DMS79 (cell line): Measurements from ENCODE around the gene ZNF784.

Source experiments
- DNase-seq: peaks from one replicate; lab custom pipeline; 2025; lab: John Stamatoyannopoulos, UW

ZNF784 gene

GRCh38 chr19:55602104-55603001 is 22.0 kb downstream of the ZNF784 start:
- no peak for DNase-seq

- no peak for DNase-seq
These were observed 23.3 kb downstream of the ZNF784 start for GRCh38 chr19:55601084-55601483.

- DNase-seq, result no peak
These were observed 23.7 kb downstream of the ZNF784 start for GRCh38 chr19:55600662-55601028.

- peak; percentile 92 for DNase-seq
These were observed 24.3 kb downstream of the ZNF784 start, which contains the start of gene ZNF524 for GRCh38 chr19:55599842-55600661. TSS of gene ZNF524 (plus strand) at chr19:55600288. CDS start at chr19:55602113, 1,825 bp downstream.

GRCh38 chr19:55599468-55599841 is 24.9 kb downstream of the ZNF784 start, which contains the start of gene FIZ1:
TSS of gene FIZ1 (minus strand) at chr19:55599517. CDS start at chr19:55597865, 1,652 bp downstream.
- DNase-seq, result peak; percentile 99

GRCh38 chr19:55598719-55599467 is 25.5 kb downstream of the ZNF784 start:
- DNase-seq, result peak; percentile 94

- no peak for DNase-seq
These were observed 26.3 kb downstream of the ZNF784 start for GRCh38 chr19:55598034-55598433.

GRCh38 chr19:55597501-55597921 is 26.9 kb downstream of the ZNF784 start:
- DNase-seq, result no peak

GRCh38 chr19:55596304-55596703 is 28.1 kb downstream of the ZNF784 start:
- DNase-seq, result no peak

- no peak for DNase-seq
These were observed 29.3 kb downstream of the ZNF784 start for GRCh38 chr19:55594996-55595545.

GRCh38 chr19:55593096-55593772 is 31.1 kb downstream of the ZNF784 start:
- DNase-seq, result no peak

GRCh38 chr19:55592391-55593090 is 31.8 kb downstream of the ZNF784 start:
- no peak for DNase-seq

GRCh38 chr19:55591555-55591954 is 32.8 kb downstream of the ZNF784 start:
- no peak for DNase-seq

- DNase-seq, result no peak
These were observed 33.7 kb downstream of the ZNF784 start for GRCh38 chr19:55590617-55591016.

GRCh38 chr19:55590109-55590508 is 34.3 kb downstream of the ZNF784 start:
- DNase-seq, result no peak

- no peak for DNase-seq
These were observed 35.6 kb downstream of the ZNF784 start for GRCh38 chr19:55588738-55589137.

- DNase-seq, result peak; percentile 89
These were observed 37.2 kb downstream of the ZNF784 start for GRCh38 chr19:55586976-55587668.

GRCh38 chr19:55585658-55586339 is 38.6 kb downstream of the ZNF784 start:
- peak; percentile 21 for DNase-seq

GRCh38 chr19:55584871-55585270 is 39.5 kb downstream of the ZNF784 start:
- DNase-seq, result no peak
